Thymus (tissue), 11 donors: ENCODE data around the gene MTHFD2. TPM values are rescaled to one million over a fixed set of nuclear protein-coding genes. Genes with fewer than 3 reads are reported as not detected.
"Not testable (repeated sequence)": the region's sequence is repeated elsewhere in the genome, so short reads cannot be mapped to it uniquely, and the experiment has no call there.

Source experiments
- DNase-seq, 9 donors: peaks; one replicate each; pipeline ENCODE4 v3.0.0-alpha.2; 2013; ENCODE audit warnings: low spot score in 9 of 9, low read depth in 6 of 9, missing footprints in 1 of 9
- H3K27ac ChIP-seq, 2 donors: one replicate each; pipeline ENCODE4 v1.5.1; 2013; ENCODE audit warnings: control low read depth in 1 of 2, low read depth in 1 of 2, low read length in 1 of 2, mild to moderate bottlenecking in 1 of 2, moderate library complexity in 1 of 2
- H3K27me3 ChIP-seq, 2 donors: one replicate each; pipeline ENCODE4 v1.5.1; 2013; ENCODE audit warnings: low read length in 1 of 2; ENCODE audit not compliant: control insufficient read depth in 2 of 2, insufficient read depth in 1 of 2
- H3K36me3 ChIP-seq, 2 donors: one replicate each; pipeline ENCODE4 v1.5.1; 2013; ENCODE audit warnings: low read length in 1 of 2, mild to moderate bottlenecking in 1 of 2, moderate library complexity in 1 of 2; ENCODE audit not compliant: control insufficient read depth in 2 of 2, insufficient read depth in 2 of 2
- H3K4me1 ChIP-seq, 2 donors: one replicate each; pipeline ENCODE4 v1.5.1; 2013; ENCODE audit warnings: low read length in 2 of 2; ENCODE audit not compliant: control insufficient read depth in 2 of 2, insufficient read depth in 2 of 2
- H3K4me3 ChIP-seq, 2 donors: one replicate each; pipeline ENCODE4 v1.5.1; 2013; ENCODE audit warnings: low read length in 2 of 2, control low read depth in 1 of 2, mild to moderate bottlenecking in 1 of 2
- H3K9me3 ChIP-seq, 2 donors: one replicate each; pipeline ENCODE4 v1.5.1; 2013; ENCODE audit warnings: low read length in 1 of 2, mild to moderate bottlenecking in 1 of 2; ENCODE audit not compliant: control insufficient read depth in 2 of 2, insufficient read depth in 1 of 2
- WGBS: extraction: QIAGEN DNeasy Blood & Tissue Kit; methylation state at CpG from one replicate; pipeline ENCODE4 v1.1.7; 2013; 5-methylcytosine and 5-hydroxymethylcytosine counted together
- polyA plus RNA-seq: library from polyadenylated mRNA; stranded (reverse); fragments of 200-250 nt; gene quantifications from one replicate; pipeline ENCODE4 v1.2.3, GENCODE V29; 2013
- total RNA-seq: library from RNA; stranded (reverse); fragments of 120-200 nt; gene quantifications from one replicate; pipeline ENCODE4 v1.2.4, GENCODE V29; 2013
- donor health status: healthy.

MTHFD2 gene
- total and polyA plus RNA-seq, 2 donors = 45.1 to 47.0 TPM

DNA sequence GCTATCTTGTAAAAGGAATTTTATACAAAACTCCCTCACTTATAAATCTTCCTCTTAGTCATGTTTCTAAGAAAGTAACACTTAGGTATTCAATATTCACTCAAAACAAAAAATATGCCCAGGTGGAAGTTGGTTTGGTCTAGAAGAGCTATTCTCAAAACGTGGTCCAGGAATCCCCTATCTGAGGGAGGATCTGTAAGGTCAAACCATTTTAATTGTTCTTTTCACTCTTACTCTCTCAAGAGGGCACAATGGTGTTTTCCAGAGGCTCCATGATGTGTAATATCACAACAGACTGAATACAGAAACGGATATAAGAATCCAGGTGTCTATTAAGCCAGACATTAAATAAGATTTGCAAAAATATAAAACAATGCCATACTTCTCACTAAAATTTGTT lies 29.7 kb upstream of the MTHFD2 start:
- Histone ChIP-seq H3K4me3 (no peak overlapping the region), H3K4me1 (no peaks in the 10 kb centered on the region), H3K36me3 (peaks cover 47 to 82% of the 10 kb centered on the region in 2 donors), H3K27me3 (no peaks in the 10 kb centered on the region), H3K27ac (no peak overlapping the region), H3K9me3 (peaks cover 3% of the 10 kb centered on the region in 2 donors)
- DNase-seq = no peak
- 92% methylated on average over 2 of the region's 2 CpGs for WGBS

DNA sequence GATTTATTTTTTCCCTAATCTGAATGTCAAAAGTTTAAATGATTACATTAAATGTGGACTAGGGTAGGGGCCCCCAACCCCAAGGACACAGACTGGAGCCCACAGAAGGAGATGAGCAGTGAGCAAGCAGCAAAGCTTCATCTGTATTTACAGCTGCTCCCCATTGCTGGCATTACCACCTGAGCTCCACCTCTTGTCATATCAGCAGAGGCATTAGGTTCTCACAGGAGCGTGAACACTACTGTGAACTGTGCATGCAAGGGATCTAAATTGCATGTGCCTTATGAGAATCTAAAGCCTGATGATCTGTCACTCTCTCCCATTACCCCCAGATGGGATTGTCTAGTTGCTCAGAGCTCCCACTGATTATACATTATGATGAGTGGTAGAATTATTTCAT lies 23.5 kb upstream of the MTHFD2 start:
- Histone ChIP-seq H3K36me3 (peaks cover 17 to 33% of the 10 kb centered on the region in 2 donors), H3K9me3 (peaks cover 0 to 8% of the 10 kb centered on the region in 2 donors), H3K27me3 (no peaks in the 10 kb centered on the region), H3K4me1 (peaks cover 5% of the 10 kb centered on the region in 2 donors), H3K4me3 (no peak overlapping the region), H3K27ac (no peak overlapping the region)
- no peak for DNase-seq
- 93% methylated on average over 1 of the region's 1 CpG for WGBS

DNA sequence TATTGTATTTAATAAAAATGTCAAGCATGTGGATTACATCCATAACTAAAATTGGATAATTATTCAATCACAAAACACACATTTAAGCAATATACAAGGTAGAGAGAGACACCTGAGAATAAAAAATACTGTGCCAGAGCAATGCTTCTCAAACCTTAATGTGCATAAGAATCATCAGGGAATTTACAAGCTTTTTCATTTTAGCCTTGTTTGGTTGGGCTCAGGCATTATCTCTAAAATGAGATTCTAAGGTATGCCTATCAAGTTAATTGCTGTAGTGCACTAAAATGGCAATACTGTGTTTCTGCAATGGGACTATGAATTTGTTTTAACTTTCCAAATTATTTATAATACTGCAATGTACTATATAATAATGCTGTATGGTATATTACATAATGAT lies 20.7 kb upstream of the MTHFD2 start:
- H3K27ac ChIP-seq = peak overlapping the region in 1 of 2 donors; percentile 98
- H3K27me3 ChIP-seq = no peaks in the 10 kb centered on the region
- DNase-seq = no peak
- peaks cover 5 to 10% of the 10 kb centered on the region in 2 donors for H3K4me1 ChIP-seq
- H3K9me3 ChIP-seq = peaks cover 0 to 8% of the 10 kb centered on the region in 2 donors
- peak overlapping the region; percentile 77 to 87 for H3K4me3 ChIP-seq
- peaks cover 0 to 6% of the 10 kb centered on the region in 2 donors for H3K36me3 ChIP-seq

DNA sequence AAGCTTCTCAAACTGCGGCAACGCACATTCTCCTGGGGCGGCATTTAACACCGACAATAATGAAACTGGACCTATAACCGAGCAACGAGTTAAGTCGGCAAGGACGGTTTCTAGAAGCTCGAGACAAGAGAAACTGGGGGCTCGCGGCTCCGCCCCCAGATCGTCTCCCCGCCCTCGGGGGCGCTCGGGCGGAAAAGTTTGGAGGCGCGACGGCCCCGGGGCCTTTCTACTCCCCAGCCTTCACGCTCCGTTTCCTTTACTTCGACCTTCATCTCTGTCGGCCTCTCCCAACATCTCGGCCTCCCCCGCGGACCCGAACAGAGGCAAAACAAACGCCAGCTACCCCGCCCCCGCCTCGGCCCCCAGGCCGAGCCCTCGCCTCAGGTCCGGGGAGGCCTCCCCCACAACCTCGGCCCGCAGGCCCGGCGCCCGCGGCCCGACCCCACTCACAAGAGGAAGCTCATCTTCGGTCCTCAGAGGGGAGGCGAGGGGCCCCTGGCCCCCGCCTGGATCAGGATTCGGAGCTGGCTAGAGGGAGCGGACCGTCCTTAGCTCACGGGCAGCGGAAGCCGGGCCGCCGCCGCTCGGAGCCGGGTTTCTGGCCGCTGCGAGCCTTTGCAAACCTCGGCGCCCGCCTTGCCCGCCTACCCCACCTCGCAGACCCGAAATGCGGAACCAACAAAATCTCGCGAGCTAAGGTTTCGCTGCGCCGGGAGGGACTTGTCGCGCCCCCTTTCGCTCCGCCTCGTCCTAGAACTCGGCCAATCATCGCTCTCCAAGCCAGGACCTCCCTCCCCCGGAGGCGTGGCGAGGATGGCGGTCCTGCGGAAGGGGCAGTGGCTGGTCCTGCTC lies 20.0 kb upstream of the MTHFD2 start, which contains the start of gene MOB1A:
Gene MOB1A (minus strand): TSS at position 669 of the 852 bp plus-strand sequence. CDS start 205 bp downstream, at position 464.
- Histone ChIP-seq H3K36me3 (peaks cover 0 to 6% of the 10 kb centered on the region in 2 donors), H3K27me3 (no peaks in the 10 kb centered on the region), H3K9me3 (peaks cover 0 to 8% of the 10 kb centered on the region in 2 donors), H3K4me1 (peaks cover 5 to 10% of the 10 kb centered on the region in 2 donors), H3K27ac (peak within 1 kb of the TSS; percentile 97 to 98), H3K4me3 (peak within 1 kb of the TSS; percentile 77 to 87)
- DNase-seq = peak; percentile 94 to 99 (median 98)
- under 1% methylated on average over 84 of the region's 84 CpGs for WGBS

DNA sequence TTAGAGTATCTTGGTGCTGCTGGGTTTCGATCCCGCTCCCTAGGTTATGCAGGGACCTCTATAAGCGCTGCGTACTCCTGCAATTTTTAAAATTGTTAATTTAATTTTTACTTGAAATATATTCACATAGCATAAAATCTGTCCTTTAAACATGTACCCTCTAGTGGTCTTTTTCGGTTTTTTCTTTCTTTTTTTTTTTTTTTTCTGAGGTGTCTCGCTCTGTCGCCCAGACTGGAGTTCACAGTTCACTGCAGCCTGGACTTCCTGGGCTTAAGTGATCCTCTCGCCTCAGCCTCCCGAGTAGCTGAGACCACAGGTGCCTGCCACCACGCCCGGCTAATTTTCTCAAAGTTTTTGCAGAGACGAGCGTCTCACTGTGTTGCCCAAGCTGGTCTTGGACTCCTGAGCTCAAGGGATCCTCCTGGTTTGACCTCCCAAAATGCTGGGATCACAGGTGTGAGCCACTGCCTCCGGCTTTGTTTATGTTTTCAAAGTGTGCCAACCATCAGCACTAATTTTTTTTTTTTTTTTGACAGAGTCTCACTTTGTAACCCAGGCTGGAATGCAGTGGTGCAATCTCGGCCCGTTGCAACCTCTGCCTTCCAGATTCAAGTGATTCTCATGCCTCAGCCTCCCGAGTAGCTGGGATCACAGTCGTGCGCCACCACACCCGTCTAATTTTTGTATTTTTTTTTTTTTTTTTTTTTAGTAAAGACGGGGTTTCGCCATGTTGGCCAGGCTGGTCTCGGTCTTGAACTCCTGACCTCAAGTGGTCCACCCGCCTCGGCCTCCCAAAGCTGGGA lies 19.2 kb upstream of the MTHFD2 start:
- no peaks in the 10 kb centered on the region for H3K27me3 ChIP-seq
- DNase-seq = peak in 1 of 9 donors; percentile 13
- H3K27ac ChIP-seq = peak overlapping the region; percentile 75 to 98
- H3K4me3 ChIP-seq = peak overlapping the region; percentile 77 to 87
- peaks cover 0 to 8% of the 10 kb centered on the region in 2 donors for H3K9me3 ChIP-seq
- H3K36me3 ChIP-seq = peaks cover 0 to 6% of the 10 kb centered on the region in 2 donors
- peaks cover 5 to 10% of the 10 kb centered on the region in 2 donors for H3K4me1 ChIP-seq
- WGBS = 58% methylated on average over 25 of the region's 25 CpGs

DNA sequence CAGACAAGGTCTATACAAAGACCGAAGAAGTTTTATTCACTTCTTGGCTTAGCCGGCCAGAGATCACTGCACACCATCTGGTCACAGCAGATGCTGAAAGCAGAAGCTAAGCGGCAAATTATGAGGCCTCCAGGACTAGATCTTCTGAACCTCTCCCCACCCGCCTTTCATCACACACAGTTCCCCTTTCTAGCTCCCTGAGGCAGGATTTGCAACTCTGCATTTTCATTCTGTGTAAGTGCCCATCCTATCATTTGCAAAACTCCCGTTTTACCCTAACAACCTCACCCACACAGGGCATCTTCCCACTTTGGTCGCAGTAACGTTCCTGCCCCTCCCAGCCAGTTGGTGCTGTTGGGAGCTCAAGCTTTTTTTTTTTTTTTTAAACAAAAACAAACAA lies 16.7 kb upstream of the MTHFD2 start:
- peaks cover 0 to 4% of the 10 kb centered on the region in 2 donors for H3K36me3 ChIP-seq
- peaks cover 0 to 8% of the 10 kb centered on the region in 2 donors for H3K9me3 ChIP-seq
- DNase-seq = peak in 1 of 9 donors; percentile 45
- H3K4me3 ChIP-seq = no peak overlapping the region
- 9% methylated on average over 7 of the region's 7 CpGs for WGBS
- H3K27ac ChIP-seq = no peak overlapping the region
- peaks cover 5 to 10% of the 10 kb centered on the region in 2 donors for H3K4me1 ChIP-seq
- no peaks in the 10 kb centered on the region for H3K27me3 ChIP-seq

DNA sequence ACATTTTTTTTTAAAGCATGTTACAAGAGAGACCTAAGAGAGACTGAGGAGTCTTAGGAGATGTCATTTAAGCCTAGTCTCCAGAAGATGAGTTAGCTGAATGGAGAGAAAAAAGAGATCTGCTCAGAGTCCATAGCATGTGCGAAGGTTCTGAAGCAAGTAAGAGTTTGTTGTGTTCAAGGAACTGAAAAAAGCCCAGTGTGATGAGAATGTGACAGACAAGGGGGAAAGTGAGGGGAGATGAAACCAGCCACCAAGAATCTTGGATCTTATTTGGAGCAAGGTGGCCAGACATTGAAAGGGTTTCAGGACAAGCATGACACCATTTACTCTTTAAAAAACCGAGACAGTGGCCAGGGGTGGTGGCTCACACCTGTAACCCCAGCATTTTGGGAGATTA lies 14.5 kb upstream of the MTHFD2 start:
- H3K9me3 ChIP-seq = no peaks in the 10 kb centered on the region
- no peaks in the 10 kb centered on the region for H3K36me3 ChIP-seq
- H3K4me1 ChIP-seq = peaks cover 5 to 12% of the 10 kb centered on the region in 2 donors
- 97% methylated on average over 2 of the region's 2 CpGs for WGBS
- DNase-seq = no peak
- H3K27me3 ChIP-seq = no peaks in the 10 kb centered on the region
- H3K27ac ChIP-seq = no peak overlapping the region
- H3K4me3 ChIP-seq = no peak overlapping the region

DNA sequence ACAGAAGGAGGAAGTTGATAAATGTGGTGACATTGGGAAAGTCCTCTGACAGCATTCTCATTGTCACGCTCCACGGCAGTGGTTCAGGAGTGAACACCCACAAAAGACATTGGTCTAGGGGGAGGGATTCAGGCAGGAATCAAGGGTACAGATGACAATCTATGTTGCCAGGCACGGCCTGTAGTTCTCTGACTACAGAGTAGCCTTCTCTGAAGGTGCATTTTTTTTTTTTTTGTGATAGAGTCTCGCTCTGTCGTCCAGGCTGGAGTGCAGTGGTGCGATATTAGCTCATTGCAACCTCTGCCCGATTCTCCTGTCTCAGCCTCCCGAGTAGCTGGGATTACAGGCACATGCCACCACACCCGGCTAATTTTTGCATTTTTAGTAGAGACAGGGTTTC lies 12.4 kb upstream of the MTHFD2 start:
- no peaks in the 10 kb centered on the region for H3K36me3 ChIP-seq
- no peaks in the 10 kb centered on the region for H3K27me3 ChIP-seq
- no peak overlapping the region for H3K4me3 ChIP-seq
- H3K4me1 ChIP-seq = peaks cover 0 to 8% of the 10 kb centered on the region in 2 donors
- no peaks in the 10 kb centered on the region for H3K9me3 ChIP-seq
- peak in 1 of 9 donors; percentile 47 for DNase-seq
- no peak overlapping the region for H3K27ac ChIP-seq
- WGBS = 67% methylated on average over 9 of the region's 9 CpGs

DNA sequence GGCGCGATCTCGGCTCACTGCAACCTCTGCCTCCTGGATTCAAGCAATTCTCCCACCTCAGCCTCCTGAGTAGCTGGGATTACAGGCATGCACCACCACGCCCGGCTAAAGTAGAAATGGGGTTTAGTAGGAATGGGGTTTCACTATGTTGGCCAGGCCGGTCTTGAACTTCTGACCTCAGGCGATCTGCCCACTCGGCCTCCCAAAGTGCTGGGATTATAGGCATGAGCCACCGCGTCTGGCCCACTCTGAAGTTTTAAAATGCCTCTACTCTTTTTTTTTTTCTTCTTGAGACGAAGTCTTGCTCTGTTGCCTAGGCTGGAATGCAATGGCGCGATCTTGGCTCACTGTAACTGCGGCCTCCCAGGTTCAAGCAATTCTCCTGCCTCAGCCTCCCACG lies 11.7 kb upstream of the MTHFD2 start:
- WGBS = 98% methylated on average over 15 of the region's 15 CpGs
- not testable (repeated sequence) for H3K36me3 ChIP-seq, DNase-seq, H3K27me3 ChIP-seq, H3K27ac ChIP-seq, H3K4me1 ChIP-seq, H3K4me3 ChIP-seq, H3K9me3 ChIP-seq
